Gastrocnemius medialis (tissue), 4 donors: Measurements from ENCODE around the gene GPR27. TPM values are rescaled to one million over a fixed set of nuclear protein-coding genes. Genes with fewer than 3 reads are reported as not detected.

ENCODE experiments used
- ATAC-seq, 2 donors: fragments of 150-250 bp; one replicate each; pipeline ENCODE4 v1.9.1; 2016
- DNase-seq, 2 donors: peaks; one replicate each; pipeline ENCODE4 v3.0.0-alpha.2; 2019
- H3K27ac ChIP-seq, 4 donors: fragments of 200-600 bp; sonication (generic); 1 replicate in 1 of 4; 2 replicates in 3 of 4; pipeline ENCODE4 v1.5.1; 2016 to 2018; ENCODE audit warnings: mild to moderate bottlenecking in 2 of 4, moderate library complexity in 1 of 4
- H3K27me3 ChIP-seq, 3 donors: fragments of 200-600 bp; sonication (generic) in 2 of 3; 1 replicate in 1 of 3; 2 replicates in 2 of 3; pipeline versions ENCODE4 v1.5.1 to v1.6.0; 2016 to 2019; ENCODE audit warnings: mild to moderate bottlenecking in 1 of 3, moderate library complexity in 1 of 3
- H3K36me3 ChIP-seq, 2 donors: fragments of 200-600 bp; sonication (generic) in 1 of 2; one replicate each; pipeline ENCODE4 v1.5.1; 2017 to 2018
- H3K4me1 ChIP-seq, 2 donors: fragments of 200-600 bp; sonication (generic) in 1 of 2; one replicate each; pipeline ENCODE4 v1.5.1; 2016 to 2017; ENCODE audit warnings: mild to moderate bottlenecking in 2 of 2
- H3K4me3 ChIP-seq, 4 donors: fragments of 200-600 bp; sonication (generic) in 3 of 4; 1 replicate in 1 of 4; 2 replicates in 3 of 4; pipeline ENCODE4 v1.5.1; 2016 to 2019; ENCODE audit warnings: mild to moderate bottlenecking in 2 of 4
- H3K9me3 ChIP-seq, 3 donors: fragments of 200-600 bp; sonication (generic) in 2 of 3; 1 replicate in 1 of 3; 2 replicates in 2 of 3; pipeline ENCODE4 v1.5.1; 2016 to 2019
- POLR2A ChIP-seq, 2 donors: fragments of 450-650 bp; IDR thresholded peaks; one replicate each; pipeline ENCODE4 v1.6.1; 2017; ENCODE audit warnings: antibody characterized with exemption in 2 of 2, mild to moderate bottlenecking in 2 of 2, moderate library complexity in 2 of 2
- in situ Hi-C, 4 donors: fragments of 200-750 bp; cut with MboI; loops; one replicate each; pipeline versions ENCODE4 v1.15.0 to v1.8.0; 2017; ENCODE audit warnings: low sequenced_read_pairs in 4 of 4
- intact Hi-C: fragments of 100-400 bp; cut with DNase I; formaldehyde crosslinking; loops from one replicate; pipeline ENCODE4 v1.15.1; 2023; ENCODE audit warnings: low total_unique reads
- total RNA-seq, 4 donors: library from RNA; depleted of rRNA; stranded (reverse); fragments of >200 nt; gene quantifications; one replicate each; pipeline versions ENCODE4 v1.1.0 to v1.2.3, GENCODE V29; 2016
- TF ChIP-seq, protein P1 (sequence below), 5 experiments: fragments of 450-650 bp in 3 of 5; fragments of 200-600 bp in 2 of 5; sonication (generic) in 2 of 5; IDR thresholded peaks in 4 of 5; conservative IDR thresholded peaks in 1 of 5; 1 replicate in 4 of 5; 2 replicates in 1 of 5; pipeline ENCODE4 v1.5.1; 2016 to 2019; ENCODE audit warnings: antibody characterized with exemption in 5 of 5, mild to moderate bottlenecking in 3 of 5, moderate library complexity in 3 of 5

Gene GPR27
- total RNA-seq, 4 donors from 2014 or later: 0.20 to 0.69 (median 0.39) TPM; not detected in 1

- Histone ChIP-seq H3K4me1 (peaks cover 0 to 11% of the 10 kb centered on the region in 2 donors), H3K27ac (no peak overlapping the region), H3K36me3 (no peaks in the 10 kb centered on the region), H3K4me3 (no peak overlapping the region), H3K27me3 (no peaks in the 10 kb centered on the region), H3K9me3 (no peaks in the 10 kb centered on the region)
- ATAC-seq (peak in 1 of 2 donors; percentile 55), DNase-seq (no peak)
- intact Hi-C loops (no loop called here), in situ Hi-C loops (loop anchor here in 3 of 4 donors (25.0 kb wide), 2 partner anchors 1104 to 1379 kb away; no protein-coding TSS in a partner anchor)
- TF ChIP-seq, protein P1, sequence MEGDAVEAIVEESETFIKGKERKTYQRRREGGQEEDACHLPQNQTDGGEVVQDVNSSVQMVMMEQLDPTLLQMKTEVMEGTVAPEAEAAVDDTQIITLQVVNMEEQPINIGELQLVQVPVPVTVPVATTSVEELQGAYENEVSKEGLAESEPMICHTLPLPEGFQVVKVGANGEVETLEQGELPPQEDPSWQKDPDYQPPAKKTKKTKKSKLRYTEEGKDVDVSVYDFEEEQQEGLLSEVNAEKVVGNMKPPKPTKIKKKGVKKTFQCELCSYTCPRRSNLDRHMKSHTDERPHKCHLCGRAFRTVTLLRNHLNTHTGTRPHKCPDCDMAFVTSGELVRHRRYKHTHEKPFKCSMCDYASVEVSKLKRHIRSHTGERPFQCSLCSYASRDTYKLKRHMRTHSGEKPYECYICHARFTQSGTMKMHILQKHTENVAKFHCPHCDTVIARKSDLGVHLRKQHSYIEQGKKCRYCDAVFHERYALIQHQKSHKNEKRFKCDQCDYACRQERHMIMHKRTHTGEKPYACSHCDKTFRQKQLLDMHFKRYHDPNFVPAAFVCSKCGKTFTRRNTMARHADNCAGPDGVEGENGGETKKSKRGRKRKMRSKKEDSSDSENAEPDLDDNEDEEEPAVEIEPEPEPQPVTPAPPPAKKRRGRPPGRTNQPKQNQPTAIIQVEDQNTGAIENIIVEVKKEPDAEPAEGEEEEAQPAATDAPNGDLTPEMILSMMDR (IDR thresholded peaks at IDR 0.05 in 4 of 5, conservative IDR thresholded peaks at IDR 0.05 in 1 of 5): no peak
- no peak for TF ChIP-seq POLR2A (IDR thresholded peaks at IDR 0.05)
Measured at GRCh38 chr3:71708476-71709105, 45.1 kb upstream of the GPR27 start.

- ATAC-seq (no peak), DNase-seq (no peak)
- TF ChIP-seq POLR2A (IDR thresholded peaks at IDR 0.05): no peak
- TF ChIP-seq, protein P1 (IDR thresholded peaks at IDR 0.05 in 4 of 5, conservative IDR thresholded peaks at IDR 0.05 in 1 of 5): no peak
- Histone ChIP-seq H3K27ac (no peak overlapping the region), H3K27me3 (no peaks in the 10 kb centered on the region), H3K9me3 (no peaks in the 10 kb centered on the region), H3K4me3 (no peak overlapping the region), H3K4me1 (peaks cover 8 to 19% of the 10 kb centered on the region in 2 donors), H3K36me3 (no peaks in the 10 kb centered on the region)
- in situ Hi-C loops: loop anchor here in 3 of 4 donors (25.0 kb wide), 2 partner anchors 1102 to 1377 kb away; no protein-coding TSS in a partner anchor
- intact Hi-C loops: no loop called here
Measured at GRCh38 chr3:71709908-71710511, 43.6 kb upstream of the GPR27 start.

GRCh38 chr3:71710906-71711494, 42.7 kb upstream of the GPR27 start:
- no peak for DNase-seq
- H3K27ac ChIP-seq: no peak overlapping the region
- in situ Hi-C loops: loop anchor here in 3 of 4 donors (25.0 kb wide), 2 partner anchors 1101 to 1376 kb away; no protein-coding TSS in a partner anchor
- no peaks in the 10 kb centered on the region for H3K9me3 ChIP-seq
- no peaks in the 10 kb centered on the region for H3K27me3 ChIP-seq
- peaks cover 11 to 21% of the 10 kb centered on the region in 2 donors for H3K4me1 ChIP-seq
- no peak overlapping the region for H3K4me3 ChIP-seq
- no peaks in the 10 kb centered on the region for H3K36me3 ChIP-seq
- TF ChIP-seq, protein P1 (IDR thresholded peaks at IDR 0.05 in 4 of 5, conservative IDR thresholded peaks at IDR 0.05 in 1 of 5): peak; percentile 23 to 63 (median 51)
- TF ChIP-seq POLR2A (IDR thresholded peaks at IDR 0.05): no peak
- ATAC-seq: peak in 1 of 2 donors; percentile 62
- intact Hi-C loops: no loop called here

GRCh38 chr3:71713041-71713440, 40.6 kb upstream of the GPR27 start:
- Histone ChIP-seq H3K27ac (no peak overlapping the region), H3K9me3 (no peaks in the 10 kb centered on the region), H3K4me1 (peaks cover 11 to 21% of the 10 kb centered on the region in 2 donors), H3K4me3 (no peak overlapping the region), H3K36me3 (no peaks in the 10 kb centered on the region), H3K27me3 (no peaks in the 10 kb centered on the region)
- DNase-seq: no peak
- in situ Hi-C loops: loop anchor here in 3 of 4 donors (25.0 kb wide), 2 partner anchors 1099 to 1374 kb away; no protein-coding TSS in a partner anchor
- intact Hi-C loops: no loop called here
- TF ChIP-seq, protein P1 (IDR thresholded peaks at IDR 0.05 in 4 of 5, conservative IDR thresholded peaks at IDR 0.05 in 1 of 5): no peak
- no peak for ATAC-seq
